HG03097 (cell line): ENCODE measurements around the gene PKP1.

Experiments
- ATAC-seq: cut with Tn5 transposase; IDR thresholded peaks from one replicate; pipeline ENCODE4 v1.9.1; 2021; ENCODE audit not compliant: unreplicated experiment, low FRiP score

Gene PKP1

GRCh38 chr1:201347498-201348210 is 64.3 kb downstream of the PKP1 start:
- ATAC-seq = no peak

GRCh38 chr1:201348211-201348566 is 64.9 kb downstream of the PKP1 start:
- no peak for ATAC-seq

DNA sequence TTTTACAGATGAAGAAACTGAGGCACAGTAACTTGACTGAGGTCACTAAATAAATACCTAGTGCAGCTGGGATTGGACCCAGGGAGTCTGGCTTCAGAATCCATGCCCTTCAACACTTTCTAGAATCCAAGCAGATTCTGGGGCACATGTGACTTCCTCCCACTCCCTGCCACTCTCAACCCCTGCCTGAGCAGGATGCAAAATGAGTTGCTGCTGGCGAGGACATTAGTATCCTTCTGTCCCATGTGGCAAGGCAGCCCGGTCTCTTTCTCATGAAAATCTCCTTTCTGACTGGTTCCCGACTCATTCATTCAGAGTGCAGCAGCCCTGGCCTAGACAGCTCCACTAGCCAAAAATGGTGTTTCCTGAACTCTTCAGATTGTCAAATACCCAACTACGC is 65.8 kb downstream of the PKP1 start:
- ATAC-seq = no peak

- ATAC-seq = no peak
These were observed 67.0 kb downstream of the PKP1 start for GRCh38 chr1:201350361-201350725.

GRCh38 chr1:201350884-201351283 is 67.6 kb downstream of the PKP1 start:
- ATAC-seq = no peak

DNA sequence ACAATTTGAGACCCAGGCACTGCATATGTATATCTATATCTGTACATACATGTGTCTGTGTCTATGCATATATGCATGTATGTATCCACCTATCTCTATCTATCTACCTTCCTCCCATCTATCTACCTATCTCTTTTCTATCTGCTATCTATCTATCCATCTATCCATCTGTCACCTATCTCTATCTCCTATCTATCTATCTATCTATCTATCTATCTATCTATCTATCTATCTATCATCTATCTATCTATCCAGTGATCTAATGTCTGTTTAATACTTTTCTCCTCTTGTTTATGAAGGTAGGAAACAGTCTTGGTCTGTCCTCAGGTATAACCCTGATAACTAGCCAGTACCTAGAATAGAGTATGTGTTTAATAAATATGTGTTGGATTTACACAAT is 68.3 kb downstream of the PKP1 start:
- ATAC-seq = no peak

DNA sequence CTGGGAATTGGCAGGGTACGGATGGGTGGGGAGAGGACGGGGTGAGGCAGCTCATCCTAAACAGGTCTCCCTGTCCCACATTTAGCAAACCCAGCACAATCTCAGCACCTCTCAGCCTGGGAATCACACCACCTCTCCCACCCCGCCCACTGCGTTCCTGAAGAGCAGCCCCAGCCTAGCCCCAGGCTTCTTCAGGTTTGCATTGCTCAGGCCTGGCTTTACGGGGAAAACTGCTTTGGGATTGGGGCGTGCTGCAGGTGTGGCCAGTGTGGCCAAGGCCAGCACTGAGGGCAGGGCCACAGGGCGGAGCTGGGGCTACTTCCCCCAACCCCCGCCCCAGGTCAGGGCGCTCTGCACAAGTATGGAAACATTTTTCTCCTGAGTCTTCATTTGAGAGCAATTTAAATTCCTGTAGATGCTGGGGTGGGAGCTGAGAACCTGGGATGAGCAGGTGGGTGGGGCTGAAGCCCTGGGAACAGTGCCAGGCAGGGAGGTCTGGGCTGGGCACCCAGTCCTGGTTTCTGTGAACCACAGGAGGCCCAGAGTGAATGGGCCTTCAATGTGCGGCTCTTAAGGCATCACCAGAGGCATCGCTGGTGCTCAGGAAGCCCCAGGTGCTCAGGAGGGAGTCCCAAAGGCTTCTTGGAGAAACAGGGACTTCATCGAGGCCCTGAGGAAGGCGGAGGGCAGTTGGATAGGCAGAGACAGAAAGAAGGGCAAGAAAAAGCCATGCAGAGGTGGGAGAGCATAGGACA is 70.1 kb downstream of the PKP1 start:
- no peak for ATAC-seq

GRCh38 chr1:201354151-201354900 is 71.0 kb downstream of the PKP1 start:
- ATAC-seq = no peak

- no peak for ATAC-seq
These were observed 71.6 kb downstream of the PKP1 start for GRCh38 chr1:201354901-201355295.

GRCh38 chr1:201355471-201355870 is 72.2 kb downstream of the PKP1 start:
- ATAC-seq = no peak

- no peak for ATAC-seq
These were observed 72.9 kb downstream of the PKP1 start for GRCh38 chr1:201356236-201356635.

DNA sequence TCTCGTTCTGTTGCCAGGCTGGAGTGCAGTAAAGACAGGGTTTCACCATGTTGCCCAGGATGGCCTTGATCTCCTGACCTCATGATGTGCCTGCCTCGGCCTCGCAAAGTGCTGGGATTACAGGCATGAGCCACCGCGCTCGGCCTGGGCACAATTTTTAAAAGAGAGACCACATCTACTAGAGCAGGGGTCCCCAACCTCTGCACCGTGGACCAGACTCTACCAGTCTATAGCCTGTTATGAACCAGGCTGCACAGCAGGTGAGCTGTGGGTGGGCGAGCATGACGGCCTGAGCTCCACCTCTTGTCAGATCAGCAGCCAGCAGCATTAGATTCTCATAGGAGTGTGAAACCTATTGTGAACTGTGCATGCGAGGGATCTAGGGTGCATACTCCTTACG is 73.4 kb downstream of the PKP1 start:
- ATAC-seq = no peak

DNA sequence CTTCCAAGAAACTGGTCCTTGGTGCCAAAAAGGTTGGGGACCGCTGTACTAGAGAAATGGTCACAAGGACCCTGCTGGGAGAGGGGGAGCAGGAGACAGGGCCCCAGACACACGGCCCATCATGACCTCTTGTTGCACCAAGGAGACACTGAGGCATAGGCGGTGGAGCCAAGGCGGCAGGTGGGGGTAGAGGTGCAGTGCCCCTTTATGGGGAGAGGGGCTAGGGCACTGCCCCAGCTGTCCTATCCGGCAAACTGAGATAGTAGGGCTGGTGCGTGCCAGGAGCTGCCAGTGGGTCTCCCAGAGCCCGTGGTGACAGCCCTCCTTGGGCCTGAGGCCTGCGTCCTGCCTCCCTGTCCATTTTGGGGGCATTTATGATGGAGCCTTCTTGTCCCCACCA is 73.9 kb downstream of the PKP1 start:
- no peak for ATAC-seq

GRCh38 chr1:201357636-201358348 is 74.5 kb downstream of the PKP1 start:
- ATAC-seq = no peak

GRCh38 chr1:201358596-201358995 is 75.3 kb downstream of the PKP1 start:
- ATAC-seq = no peak

- ATAC-seq = no peak
These were observed 75.9 kb downstream of the PKP1 start for GRCh38 chr1:201359031-201359872.

DNA sequence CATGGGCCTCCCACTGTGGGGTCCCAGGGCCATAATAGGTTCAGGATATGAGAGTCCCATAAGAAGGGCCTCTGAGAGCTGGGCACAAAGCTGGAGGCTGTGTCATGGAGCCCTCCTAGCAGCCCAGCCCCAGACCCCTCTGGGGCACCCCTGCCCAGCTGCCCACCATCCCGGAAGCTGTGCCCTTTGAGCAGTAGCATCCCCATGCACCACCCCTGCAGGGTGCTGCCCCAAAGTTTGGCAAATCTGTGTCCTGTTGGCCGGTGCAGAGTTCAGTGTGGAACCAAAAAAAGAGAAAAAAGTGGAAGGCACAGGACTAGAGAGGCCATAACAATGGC is 76.5 kb downstream of the PKP1 start:
- ATAC-seq = no peak

- no peak for ATAC-seq
These were observed 77.2 kb downstream of the PKP1 start for GRCh38 chr1:201360486-201360885.

DNA sequence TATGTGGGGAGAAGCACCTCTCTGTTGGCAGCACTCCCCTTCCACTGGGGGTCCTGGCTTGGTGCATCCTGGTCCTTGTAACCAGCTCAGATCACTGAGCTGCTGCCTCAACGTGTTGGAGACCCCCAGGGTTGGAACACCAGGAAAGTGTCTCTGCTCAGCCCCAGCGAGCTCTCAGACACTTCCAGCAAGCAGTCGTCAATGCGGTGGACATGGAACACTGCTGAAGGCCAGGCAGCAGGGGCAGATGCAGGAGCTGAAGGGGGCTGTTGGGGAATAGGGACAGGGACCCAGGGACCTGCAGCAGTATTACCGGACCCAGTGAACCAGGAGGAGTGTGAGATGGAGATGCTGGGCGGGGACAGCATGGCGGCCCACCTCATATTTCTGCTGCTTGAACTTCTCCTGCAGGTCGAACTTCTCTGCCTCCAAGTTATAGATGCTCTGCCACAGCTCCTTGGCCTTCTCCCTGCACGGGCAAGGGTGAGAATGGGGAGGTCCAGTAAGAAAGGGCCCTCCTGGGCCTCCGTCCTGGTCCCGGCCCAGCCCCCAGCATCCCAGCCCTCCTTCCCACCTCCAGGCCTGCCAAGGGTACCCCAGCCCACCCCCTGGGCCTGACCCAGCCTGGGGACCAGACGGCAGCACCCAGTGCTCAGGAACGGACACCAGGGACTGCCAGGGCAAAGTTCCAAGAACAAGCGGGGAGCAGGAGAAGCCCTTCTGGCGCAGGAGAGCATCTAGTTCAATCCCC is 77.8 kb downstream of the PKP1 start:
- no peak for ATAC-seq
